ENCODE results near the gene RPL41. TPM values are rescaled to one million over a fixed set of nuclear protein-coding genes. Genes with fewer than 3 reads are reported as not detected.

Gene RPL41
- total RNA-seq, 2 donors from 2014 or later: 4,305 to 4,379 TPM

- H3K36me3 ChIP-seq (ENCODE audit: control insufficient read depth, insufficient read depth, low read length): peaks cover 76% of the 10 kb centered on the region
Observed at GRCh38 chr12:56141946-56142784, 25.7 kb downstream of the RPL41 start.

GRCh38 chr12:56143217-56143616, 26.8 kb downstream of the RPL41 start:
- Histone ChIP-seq H3K9me3 (ENCODE audit: control insufficient read depth, low read length) (no peaks in the 10 kb centered on the region), H3K27me3 (ENCODE audit: control insufficient read depth, insufficient read depth, low read length, poor library complexity, severe bottlenecking) (no peaks in the 10 kb centered on the region), H3K27ac (ENCODE audit: low read depth, low read length) (no peak overlapping the region), H3K4me3 (ENCODE audit: low read length) (no peak overlapping the region), H3K4me1 (ENCODE audit: control insufficient read depth, insufficient read depth, low read length) (no peaks in the 10 kb centered on the region), H3K9ac (ENCODE audit: extremely low read depth, low read length, poor library complexity, severe bottlenecking) (no peak overlapping the region), H3K36me3 (ENCODE audit: control insufficient read depth, insufficient read depth, low read length) (peaks cover 66% of the 10 kb centered on the region)
- no peak for DNase-seq
- Mint-ChIP-seq H3K4me3 (no peak overlapping the region), H3K27me3 (ENCODE audit: insufficient read depth) (no peaks in the 10 kb centered on the region), H3K4me1 (no peaks in the 10 kb centered on the region), H3K9me3 (peaks cover 4% of the 10 kb centered on the region), H3K36me3 (ENCODE audit: low read depth) (peaks cover 67% of the 10 kb centered on the region), H3K27ac (no peak overlapping the region)
- 96 to 97% methylated on average over 3 to 4 of the region's 4 CpGs for WGBS, 2 experiments (ENCODE audit: insufficient coverage in 1 of 2, insufficient read length in 1 of 2)
- no peak for TF ChIP-seq CTCF (conservative IDR thresholded peaks at IDR 0.05)

More at GRCh38 chr12:56141946-56142784, 25.7 kb downstream of the RPL41 start:
- 94 to 100% methylated on average over 12 to 19 of the region's 19 CpGs for WGBS, 2 experiments (ENCODE audit: insufficient coverage in 1 of 2, insufficient read length in 1 of 2)
- Histone ChIP-seq H3K27ac (ENCODE audit: low read depth, low read length) (no peak overlapping the region), H3K9me3 (ENCODE audit: control insufficient read depth, low read length) (no peaks in the 10 kb centered on the region), H3K4me3 (ENCODE audit: low read length) (no peak overlapping the region), H3K9ac (ENCODE audit: extremely low read depth, low read length, poor library complexity, severe bottlenecking) (no peak overlapping the region), H3K4me1 (ENCODE audit: control insufficient read depth, insufficient read depth, low read length) (no peaks in the 10 kb centered on the region), H3K27me3 (ENCODE audit: control insufficient read depth, insufficient read depth, low read length, poor library complexity, severe bottlenecking) (no peaks in the 10 kb centered on the region)
- no peaks in the 10 kb centered on the region for H3K27me3 Mint-ChIP-seq (ENCODE audit: insufficient read depth)
- no peak overlapping the region for H3K4me3 Mint-ChIP-seq
- H3K27ac Mint-ChIP-seq: no peak overlapping the region
- no peak for DNase-seq
- no peaks in the 10 kb centered on the region for H3K4me1 Mint-ChIP-seq
- H3K36me3 Mint-ChIP-seq (ENCODE audit: low read depth): peaks cover 78% of the 10 kb centered on the region
- H3K9me3 Mint-ChIP-seq: peaks cover 4% of the 10 kb centered on the region
- TF ChIP-seq CTCF (conservative IDR thresholded peaks at IDR 0.05): no peak

GRCh38 chr12:56143870-56144269, 27.4 kb downstream of the RPL41 start:
- Mint-ChIP-seq H3K27ac (no peak overlapping the region), H3K4me3 (no peak overlapping the region), H3K36me3 (ENCODE audit: low read depth) (peaks cover 61% of the 10 kb centered on the region), H3K9me3 (peaks cover under 1% of the 10 kb centered on the region), H3K4me1 (no peaks in the 10 kb centered on the region), H3K27me3 (ENCODE audit: insufficient read depth) (no peaks in the 10 kb centered on the region)
- H3K4me3 ChIP-seq (ENCODE audit: low read length): no peak overlapping the region
- H3K9me3 ChIP-seq (ENCODE audit: control insufficient read depth, low read length): no peaks in the 10 kb centered on the region
- no peak overlapping the region for H3K27ac ChIP-seq (ENCODE audit: low read depth, low read length)
- peaks cover 59% of the 10 kb centered on the region for H3K36me3 ChIP-seq (ENCODE audit: control insufficient read depth, insufficient read depth, low read length)
- DNase-seq: no peak
- no peaks in the 10 kb centered on the region for H3K27me3 ChIP-seq (ENCODE audit: control insufficient read depth, insufficient read depth, low read length, poor library complexity, severe bottlenecking)
- no peak overlapping the region for H3K9ac ChIP-seq (ENCODE audit: extremely low read depth, low read length, poor library complexity, severe bottlenecking)
- WGBS, 2 experiments (ENCODE audit: insufficient coverage in 1 of 2, insufficient read length in 1 of 2): 93 to 94% methylated on average over 4 to 8 of the region's 8 CpGs
- no peak for TF ChIP-seq CTCF (conservative IDR thresholded peaks at IDR 0.05)
- no peaks in the 10 kb centered on the region for H3K4me1 ChIP-seq (ENCODE audit: control insufficient read depth, insufficient read depth, low read length)
